ENCODE data around the gene INPP5D. TPM values are rescaled to one million over a fixed set of nuclear protein-coding genes. Genes with fewer than 3 reads are reported as not detected.

The INPP5D gene
- total and polyA plus RNA-seq, 2 donors (not counting 3 experiments of a cell fraction or from before 2014, with no cell fraction given), result 13.9 to 46.6 TPM

GRCh38 chr2:233201258-233202013 lies 141.3 kb downstream of the INPP5D start:
- Histone ChIP-seq H3K27ac (ENCODE audit: insufficient read depth, low read depth, low read length) (no peak overlapping the region), H3K36me3 (ENCODE audit: control insufficient read depth in 2 of 2, extremely low read depth in 1 of 2, insufficient read depth in 2 of 2, low read length in 2 of 2) (peaks cover 3 to 32% of the 10 kb centered on the region in 2 experiments), H4K20me1 (replicated peaks; ENCODE audit: control insufficient read depth, extremely low read depth, insufficient read depth, low read length) (no peaks in the 10 kb centered on the region), H3K79me2 (ENCODE audit: control insufficient read depth, insufficient read depth, low read length) (no peaks in the 10 kb centered on the region), H3K9ac (replicated peaks; ENCODE audit: extremely low read depth, insufficient read depth, low read length) (no peak overlapping the region), H2AFZ (ENCODE audit: low read depth, low read length) (no peak overlapping the region), H3K4me1 (ENCODE audit: control insufficient read depth, extremely low read depth, insufficient read depth, low read length) (no peaks in the 10 kb centered on the region), H3K9me3 (replicated peaks; ENCODE audit: control insufficient read depth, insufficient read depth, low read length) (no peaks in the 10 kb centered on the region), H3K27me3 (ENCODE audit: control insufficient read depth in 2 of 2, insufficient read depth in 2 of 2, low read length in 2 of 2) (no peaks in the 10 kb centered on the region), H3K9me1 (replicated peaks; ENCODE audit: control insufficient read depth, extremely low read depth, insufficient read depth, low read length) (no peaks in the 10 kb centered on the region), H3K4me2 (ENCODE audit: insufficient read depth, low read length) (no peak overlapping the region), H3K4me3 (replicated peaks in 1 of 3; ENCODE audit: insufficient read depth in 1 of 3, low read depth in 1 of 3, low read length in 3 of 3) (no peak overlapping the region)
- CTCF ChIA-PET, result interaction anchor here (1.1 kb wide), 1 partner anchor 32 kb away, joined by 3 read pairs; no protein-coding TSS in a partner anchor
- no TSS peak for BruUV-seq (replicated peaks)
- POLR2A ChIA-PET, result interaction anchor here (1.0 kb wide), 1 partner anchor 23 kb away, joined by 5 read pairs; no protein-coding TSS in a partner anchor
- FAIRE-seq (no peak), DNase-seq (ENCODE audit: low read depth, low spot score) (no peak)
- dilution Hi-C loops (cut with MboI; ENCODE audit: extremely low pct_ligation_motif_present, low sequenced_read_pairs), result no loop called here
- intact Hi-C loops (cut with micrococcal nuclease), result no loop called here
- TF ChIP-seq MAX (IDR thresholded peaks at IDR 0.05; ENCODE audit: insufficient read depth, insufficient read length) (no peak), JUN (IDR thresholded peaks at IDR 0.05; ENCODE audit: borderline replicate concordance, insufficient read depth, insufficient read length, low read depth) (no peak), MYC (IDR thresholded peaks at IDR 0.05; ENCODE audit: low read depth, low read length) (no peak), GATA2 (IDR thresholded peaks at IDR 0.05; ENCODE audit: insufficient read depth, insufficient read length, low read depth, low read length) (no peak), POLR2A (IDR thresholded peaks at IDR 0.05; ENCODE audit: low read depth, low read length) (no peak), FOS (IDR thresholded peaks at IDR 0.05; ENCODE audit: borderline replicate concordance, insufficient read depth, low read length) (no peak), CTCF (IDR thresholded peaks at IDR 0.05; ENCODE audit: extremely low read depth in 1 of 2, insufficient read depth in 1 of 2, low read depth in 1 of 2, low read length in 2 of 2) (no peak), EZH2 (IDR thresholded peaks at IDR 0.05; ENCODE audit: borderline replicate concordance, low read depth, low read length, severe bottlenecking) (no peak), POLR2AphosphoS5 (IDR thresholded peaks at IDR 0.05; ENCODE audit: insufficient read depth, low read depth, low read length) (no peak)

All from endothelial cell of umbilical vein (primary cell).